Right atrium auricular region (tissue), 2 donors: ENCODE results near the gene PTH2. TPM values are rescaled to one million over a fixed set of nuclear protein-coding genes. Genes with fewer than 3 reads are reported as not detected.

ENCODE experiments used
- DNase-seq: peaks from one replicate; pipeline ENCODE4 v3.0.0-alpha.2; 2019; ENCODE audit warnings: low spot score
- H3K27ac ChIP-seq, 2 donors: fragments of 200-600 bp; sonication (generic); 1 replicate in 1 of 2; 2 replicates in 1 of 2; pipeline ENCODE4 v1.5.1; 2016 to 2019
- H3K27me3 ChIP-seq, 2 donors: fragments of 200-600 bp; sonication (generic); one replicate each; pipeline versions ENCODE4 v1.5.1 to v1.6.0; 2017 to 2019
- H3K36me3 ChIP-seq: fragments of 200-600 bp; sonication (generic); one replicate; pipeline ENCODE4 v1.5.1; 2016
- H3K4me1 ChIP-seq, 2 donors: fragments of 200-600 bp; sonication (generic); one replicate each; pipeline versions ENCODE4 v1.5.1 to v1.6.0; 2017 to 2019
- H3K4me3 ChIP-seq, 2 donors: fragments of 200-600 bp; sonication (generic); 1 replicate in 1 of 2; 2 replicates in 1 of 2; pipeline ENCODE4 v1.5.1; 2017 to 2019; ENCODE audit warnings: mild to moderate bottlenecking in 1 of 2, moderate library complexity in 1 of 2
- H3K9me3 ChIP-seq, 2 donors: fragments of 200-600 bp; sonication (generic); one replicate each; pipeline ENCODE4 v1.5.1; 2019
- total RNA-seq, 2 donors: library from RNA; depleted of rRNA; stranded (reverse); fragments of >200 nt; gene quantifications; one replicate each; pipeline ENCODE4 v1.1.0, GENCODE V29; 2016
- TF ChIP-seq, protein P1 (sequence below), 2 donors: fragments of 200-600 bp; sonication (generic); IDR thresholded peaks; one replicate each; pipeline ENCODE4 v1.5.1; 2019; ENCODE audit warnings: antibody characterized with exemption in 2 of 2

Gene PTH2
- total RNA-seq, 2 donors from 2014 or later: not detected

DNA sequence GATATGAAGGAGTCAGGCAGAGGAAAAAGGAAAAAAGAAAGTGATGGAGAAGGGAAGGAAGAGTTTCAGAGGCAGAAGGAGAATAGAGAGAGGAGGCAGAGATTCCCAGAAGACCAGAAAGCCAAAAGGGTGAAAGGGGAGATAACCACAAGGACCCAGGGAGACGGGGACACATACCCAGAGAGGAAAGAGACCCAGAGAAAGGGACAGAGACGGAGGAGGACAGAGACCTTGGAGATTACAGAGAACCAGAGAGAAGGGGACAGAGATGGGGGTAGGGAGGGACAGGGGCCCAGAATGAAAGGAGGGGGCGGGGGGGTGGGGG lies 1.4 kb downstream of the PTH2 start:
- no peak overlapping the region for H3K4me3 ChIP-seq
- TF ChIP-seq, protein P1, sequence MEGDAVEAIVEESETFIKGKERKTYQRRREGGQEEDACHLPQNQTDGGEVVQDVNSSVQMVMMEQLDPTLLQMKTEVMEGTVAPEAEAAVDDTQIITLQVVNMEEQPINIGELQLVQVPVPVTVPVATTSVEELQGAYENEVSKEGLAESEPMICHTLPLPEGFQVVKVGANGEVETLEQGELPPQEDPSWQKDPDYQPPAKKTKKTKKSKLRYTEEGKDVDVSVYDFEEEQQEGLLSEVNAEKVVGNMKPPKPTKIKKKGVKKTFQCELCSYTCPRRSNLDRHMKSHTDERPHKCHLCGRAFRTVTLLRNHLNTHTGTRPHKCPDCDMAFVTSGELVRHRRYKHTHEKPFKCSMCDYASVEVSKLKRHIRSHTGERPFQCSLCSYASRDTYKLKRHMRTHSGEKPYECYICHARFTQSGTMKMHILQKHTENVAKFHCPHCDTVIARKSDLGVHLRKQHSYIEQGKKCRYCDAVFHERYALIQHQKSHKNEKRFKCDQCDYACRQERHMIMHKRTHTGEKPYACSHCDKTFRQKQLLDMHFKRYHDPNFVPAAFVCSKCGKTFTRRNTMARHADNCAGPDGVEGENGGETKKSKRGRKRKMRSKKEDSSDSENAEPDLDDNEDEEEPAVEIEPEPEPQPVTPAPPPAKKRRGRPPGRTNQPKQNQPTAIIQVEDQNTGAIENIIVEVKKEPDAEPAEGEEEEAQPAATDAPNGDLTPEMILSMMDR (IDR thresholded peaks at IDR 0.05): no peak
- H3K36me3 ChIP-seq: no peaks in the 10 kb centered on the region
- H3K27me3 ChIP-seq: peaks cover 40 to 45% of the 10 kb centered on the region in 2 donors
- no peaks in the 10 kb centered on the region for H3K9me3 ChIP-seq
- H3K4me1 ChIP-seq: peaks cover 0 to 32% of the 10 kb centered on the region in 2 donors
- no peak for DNase-seq
- H3K27ac ChIP-seq: no peak overlapping the region

DNA sequence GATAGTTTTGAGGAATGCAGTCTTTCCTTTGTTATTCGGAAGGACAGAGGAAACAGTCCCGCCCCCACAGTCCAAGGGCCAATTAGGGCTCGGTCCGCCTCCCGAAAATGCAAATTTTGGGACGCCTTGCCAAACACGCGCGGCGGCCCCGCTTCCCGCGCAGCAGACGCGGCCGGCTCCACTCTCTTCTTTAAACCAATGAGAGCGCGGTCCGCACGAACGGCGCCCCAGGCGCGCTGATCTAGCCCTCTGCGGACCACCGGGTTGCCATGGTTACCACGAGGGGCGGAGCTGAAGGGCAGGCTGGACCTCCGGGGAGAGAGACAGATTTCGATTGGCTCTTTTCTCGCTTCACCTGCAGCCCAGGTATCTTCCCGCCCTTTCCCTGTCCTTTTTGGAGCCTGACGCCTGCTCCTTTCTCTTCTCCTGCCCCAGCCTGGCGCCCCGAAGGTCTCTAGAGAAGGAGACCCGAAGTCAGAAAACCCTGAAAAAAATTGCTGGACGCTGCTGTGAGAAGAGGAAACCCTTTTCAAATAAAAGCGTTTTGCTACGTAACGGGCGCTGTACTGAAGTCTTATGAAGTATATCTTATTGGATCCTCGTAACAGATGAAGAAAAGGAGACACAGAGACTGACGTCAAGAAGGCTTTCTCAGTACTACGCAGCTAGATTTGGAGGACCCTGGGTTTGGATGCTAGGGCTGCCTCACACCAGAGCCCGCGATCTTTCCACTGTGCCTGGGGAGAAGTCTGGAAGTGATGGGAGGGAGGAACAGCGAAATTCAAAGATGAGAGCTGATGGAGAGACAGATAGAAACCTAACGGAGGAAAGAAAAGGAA lies 2.0 kb downstream of the PTH2 start:
- peak; percentile 70 for DNase-seq
- Histone ChIP-seq H3K36me3 (no peaks in the 10 kb centered on the region), H3K9me3 (no peaks in the 10 kb centered on the region), H3K27me3 (peaks cover 37 to 39% of the 10 kb centered on the region in 2 donors), H3K27ac (no peak overlapping the region), H3K4me3 (peak overlapping the region in 1 of 2 donors; percentile 20), H3K4me1 (peaks cover 0 to 31% of the 10 kb centered on the region in 2 donors)
- TF ChIP-seq, protein P1 (IDR thresholded peaks at IDR 0.05): no peak

DNA sequence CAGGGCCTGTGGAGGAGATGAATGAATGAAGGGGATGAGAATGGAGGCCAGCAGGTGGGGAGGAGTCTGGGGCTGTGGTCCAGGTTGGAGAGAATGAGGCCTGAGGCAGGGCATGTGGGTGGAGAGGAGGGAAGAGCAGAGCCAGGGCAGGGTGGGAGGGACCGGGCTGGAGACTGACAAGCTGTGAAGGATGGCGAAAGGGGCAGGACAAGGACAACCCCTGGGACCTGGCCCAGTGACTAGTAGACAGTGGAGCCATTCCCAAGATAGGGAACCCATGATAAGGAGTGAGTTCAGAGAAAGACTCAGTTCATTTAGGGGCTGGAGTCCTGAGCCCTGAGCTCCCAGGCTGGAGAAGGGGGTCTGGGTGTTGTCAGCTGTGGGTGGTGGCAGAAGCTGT lies 3.0 kb downstream of the PTH2 start:
- no peaks in the 10 kb centered on the region for H3K9me3 ChIP-seq
- H3K36me3 ChIP-seq: no peaks in the 10 kb centered on the region
- no peak overlapping the region for H3K4me3 ChIP-seq
- TF ChIP-seq, protein P1 (IDR thresholded peaks at IDR 0.05): no peak
- peaks cover 28 to 34% of the 10 kb centered on the region in 2 donors for H3K27me3 ChIP-seq
- DNase-seq: no peak
- H3K4me1 ChIP-seq: peaks cover 0 to 28% of the 10 kb centered on the region in 2 donors
- H3K27ac ChIP-seq: no peak overlapping the region

DNA sequence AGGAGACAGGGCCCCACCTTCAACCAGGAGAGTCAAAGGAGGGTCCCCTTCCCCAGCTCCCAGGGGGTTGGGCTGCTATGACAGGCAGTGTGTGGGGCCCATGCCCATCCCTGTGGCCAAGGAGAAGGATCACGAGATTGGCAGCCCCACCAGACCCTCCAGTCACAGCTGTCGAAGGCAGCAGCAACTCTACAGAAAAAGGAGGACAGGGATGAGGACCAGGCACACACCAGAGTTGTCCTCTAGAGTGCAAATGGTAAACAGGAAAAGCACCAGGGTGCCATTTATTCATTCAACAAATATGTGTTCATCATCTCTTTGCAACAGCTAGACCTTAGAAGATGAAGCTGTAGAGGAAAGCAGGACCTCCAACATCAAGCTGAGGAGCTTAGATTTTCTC lies 4.1 kb downstream of the PTH2 start:
- Histone ChIP-seq H3K27me3 (peaks cover 19 to 26% of the 10 kb centered on the region in 2 donors), H3K9me3 (no peaks in the 10 kb centered on the region), H3K4me1 (peaks cover 0 to 28% of the 10 kb centered on the region in 2 donors), H3K36me3 (no peaks in the 10 kb centered on the region), H3K4me3 (no peak overlapping the region), H3K27ac (no peak overlapping the region)
- DNase-seq: no peak
- TF ChIP-seq, protein P1 (IDR thresholded peaks at IDR 0.05): no peak

DNA sequence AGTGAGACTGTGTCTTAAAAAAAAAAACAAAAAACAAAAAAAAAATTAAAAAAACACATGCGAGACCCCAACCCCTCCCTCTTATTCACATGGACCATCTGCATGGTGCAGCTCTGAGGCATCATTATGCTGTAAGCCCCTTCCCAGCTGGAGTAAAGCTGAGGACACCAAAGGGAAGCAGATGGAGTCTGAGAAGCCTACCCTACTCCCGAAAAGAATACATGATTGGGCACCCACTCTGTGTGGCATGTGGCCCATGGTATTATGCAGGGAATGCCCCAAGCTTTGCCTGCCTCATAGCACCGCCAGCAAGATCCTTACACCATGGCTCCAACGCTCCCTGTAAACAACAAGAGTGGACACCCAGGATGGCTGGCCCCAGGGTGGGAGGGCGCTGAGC lies 4.7 kb downstream of the PTH2 start:
- TF ChIP-seq, protein P1 (IDR thresholded peaks at IDR 0.05): no peak

More for the DNA sequence above, 4.7 kb downstream of the PTH2 start:
- H3K4me3 ChIP-seq: no peak overlapping the region
- peaks cover 0 to 28% of the 10 kb centered on the region in 2 donors for H3K4me1 ChIP-seq
- H3K36me3 ChIP-seq: no peaks in the 10 kb centered on the region
- DNase-seq: no peak
- peaks cover 17 to 21% of the 10 kb centered on the region in 2 donors for H3K27me3 ChIP-seq
- no peaks in the 10 kb centered on the region for H3K9me3 ChIP-seq
- H3K27ac ChIP-seq: no peak overlapping the region
